ACHN (cell line): ENCODE measurements around the gene SEC16A.
"Not testable (repeated sequence)": the region's sequence is repeated elsewhere in the genome, so short reads cannot be mapped to it uniquely, and the experiment has no call there.

Experiments
- DNase-seq: peaks from one replicate; pipeline ENCODE4 v3.0.0-alpha.2; 2015
- in situ Hi-C: cut with HindIII; loops from 2 replicates; pipeline ENCODE4 v1.10.0; 2017; ENCODE audit warnings: low sequenced_read_pairs, low pct_ligation_motif_present, low pct_unique_long_range_greater_than_20kb

SEC16A gene

GRCh38 chr9:136433849-136434579 is 48.8 kb downstream of the SEC16A start:
- no peak for DNase-seq
- in situ Hi-C loops, result no loop called here

- in situ Hi-C loops, result no loop called here
- no peak for DNase-seq
Observed at GRCh38 chr9:136433043-136433715, 49.7 kb downstream of the SEC16A start.

GRCh38 chr9:136432591-136432990 is 50.2 kb downstream of the SEC16A start:
- in situ Hi-C loops, result no loop called here
- DNase-seq, result no peak

- no peak for DNase-seq
- in situ Hi-C loops, result no loop called here
Observed at GRCh38 chr9:136431782-136432350, 51.0 kb downstream of the SEC16A start.

GRCh38 chr9:136430588-136431234 is 52.1 kb downstream of the SEC16A start:
- no peak for DNase-seq
- in situ Hi-C loops, result no loop called here

- in situ Hi-C loops, result no loop called here
- no peak for DNase-seq
Observed at GRCh38 chr9:136429683-136430491, 53.0 kb downstream of the SEC16A start.

GRCh38 chr9:136429075-136429628 is 53.7 kb downstream of the SEC16A start:
- no peak for DNase-seq
- in situ Hi-C loops, result no loop called here

- in situ Hi-C loops, result no loop called here
- no peak for DNase-seq
Observed at GRCh38 chr9:136426787-136427186, 56.1 kb downstream of the SEC16A start.

GRCh38 chr9:136425367-136425766 is 57.5 kb downstream of the SEC16A start:
- in situ Hi-C loops, DNase-seq: not testable (repeated sequence)

GRCh38 chr9:136424750-136425362 is 58.0 kb downstream of the SEC16A start:
- no peak for DNase-seq
- in situ Hi-C loops, result no loop called here

GRCh38 chr9:136423432-136424146 is 59.3 kb downstream of the SEC16A start:
- no peak for DNase-seq
- in situ Hi-C loops, result no loop called here

GRCh38 chr9:136422876-136423275 is 60.0 kb downstream of the SEC16A start:
- in situ Hi-C loops, result no loop called here
- DNase-seq, result no peak

- no peak for DNase-seq
- in situ Hi-C loops, result no loop called here
Observed at GRCh38 chr9:136421791-136422190, 61.0 kb downstream of the SEC16A start.

GRCh38 chr9:136419092-136419420 is 63.8 kb downstream of the SEC16A start:
- no peak for DNase-seq
- in situ Hi-C loops, result no loop called here

- in situ Hi-C loops, result no loop called here
- no peak for DNase-seq
Observed at GRCh38 chr9:136418182-136419091, 64.4 kb downstream of the SEC16A start.

- no peak for DNase-seq
- in situ Hi-C loops, result no loop called here
Observed at GRCh38 chr9:136416914-136417313, 65.9 kb downstream of the SEC16A start.

GRCh38 chr9:136416427-136416826 is 66.4 kb downstream of the SEC16A start:
- no peak for DNase-seq
- in situ Hi-C loops, result no loop called here
